HG02884 (cell line): Measurements from ENCODE around the gene STAT4.
"Not testable (repeated sequence)": the region's sequence is repeated elsewhere in the genome, so short reads cannot be mapped to it uniquely, and the experiment has no call there.

ENCODE experiments used
- ATAC-seq: cut with Tn5 transposase; IDR thresholded peaks from one replicate; pipeline ENCODE4 v1.9.1; 2021; ENCODE audit warnings: mild to moderate bottlenecking, moderate library complexity; ENCODE audit not compliant: unreplicated experiment

The STAT4 gene

GRCh38 chr2:191001032-191001431, 149.8 kb downstream of the STAT4 start:
- ATAC-seq: no peak

GRCh38 chr2:190999949-191000665, 150.7 kb downstream of the STAT4 start:
- no peak for ATAC-seq

GRCh38 chr2:190999058-190999457, 151.7 kb downstream of the STAT4 start:
- ATAC-seq: no peak

GRCh38 chr2:190997526-190998113, 153.2 kb downstream of the STAT4 start:
- ATAC-seq: no peak

GRCh38 chr2:190996947-190997346, 153.8 kb downstream of the STAT4 start:
- ATAC-seq: no peak

- ATAC-seq: no peak
Observed at GRCh38 chr2:190996338-190996946, 154.4 kb downstream of the STAT4 start.

- not testable (repeated sequence) for ATAC-seq
Observed at GRCh38 chr2:190995315-190995714, 155.5 kb downstream of the STAT4 start.

GRCh38 chr2:190994148-190994547, 156.6 kb downstream of the STAT4 start:
- ATAC-seq: no peak

- ATAC-seq: no peak
Observed at GRCh38 chr2:190993292-190993643, 157.5 kb downstream of the STAT4 start.

- ATAC-seq: no peak
Observed at GRCh38 chr2:190990132-190990531, 160.7 kb downstream of the STAT4 start.

GRCh38 chr2:190988910-190989309, 161.9 kb downstream of the STAT4 start:
- no peak for ATAC-seq

GRCh38 chr2:190987938-190988337, 162.9 kb downstream of the STAT4 start:
- no peak for ATAC-seq

GRCh38 chr2:190987116-190987515, 163.7 kb downstream of the STAT4 start:
- no peak for ATAC-seq

- ATAC-seq: no peak
Observed at GRCh38 chr2:190986221-190986953, 164.4 kb downstream of the STAT4 start.

- no peak for ATAC-seq
Observed at GRCh38 chr2:190984595-190984994, 166.2 kb downstream of the STAT4 start.

- ATAC-seq: no peak
Observed at GRCh38 chr2:190982262-190983034, 168.3 kb downstream of the STAT4 start.

GRCh38 chr2:190981733-190982132, 169.1 kb downstream of the STAT4 start:
- no peak for ATAC-seq

- ATAC-seq: no peak
Observed at GRCh38 chr2:190981333-190981732, 169.5 kb downstream of the STAT4 start.

GRCh38 chr2:190980630-190981209, 170.1 kb downstream of the STAT4 start:
- no peak for ATAC-seq

GRCh38 chr2:190979906-190980629, 170.7 kb downstream of the STAT4 start:
- ATAC-seq: no peak
